MM.1S (cell line): ENCODE data around the gene GRIA3.

Experiments
- DNase-seq: peaks from one replicate; pipeline ENCODE4 v3.0.0-alpha.2; 2015
- H2AFZ ChIP-seq: fragments of 300-600 bp; sonication (generic); 2 replicates; pipeline ENCODE4 v1.6.0; 2016; ENCODE audit warnings: antibody characterized with exemption, low read length
- H3F3A ChIP-seq: fragments of 300-600 bp; sonication (generic); 2 replicates; pipeline ENCODE4 v1.6.1; 2016; ENCODE audit warnings: mild to moderate bottlenecking, antibody characterized with exemption, low read length, moderate library complexity, mixed read lengths; ENCODE audit not compliant: insufficient read depth
- H3K27ac ChIP-seq: fragments of 300-600 bp; sonication (generic); 2 replicates; pipeline ENCODE4 v1.5.1; 2016; ENCODE audit warnings: mild to moderate bottlenecking, low read length
- H3K27me3 ChIP-seq: fragments of 300-600 bp; sonication (generic); replicated peaks from 2 replicates; pipeline ENCODE4 v1.6.0; 2016; ENCODE audit warnings: low read length; ENCODE audit not compliant: insufficient read depth
- H3K36me3 ChIP-seq: fragments of 300-600 bp; sonication (generic); replicated peaks from 2 replicates; pipeline ENCODE4 v1.6.1; 2016; ENCODE audit warnings: mild to moderate bottlenecking, low read length, mixed read lengths; ENCODE audit not compliant: insufficient read depth
- H3K4me1 ChIP-seq: fragments of 300-600 bp; sonication (generic); 2 replicates; pipeline ENCODE4 v1.6.1; 2016; ENCODE audit warnings: low read length, mixed read lengths
- H3K4me2 ChIP-seq: fragments of 300-600 bp; sonication (generic); 2 replicates; pipeline ENCODE4 v1.6.0; 2016; ENCODE audit warnings: low read depth, low read length
- H3K4me3 ChIP-seq: fragments of 300-600 bp; sonication (generic); 2 replicates; pipeline ENCODE4 v1.5.1; 2016; ENCODE audit warnings: low read length, mixed read lengths
- H3K79me2 ChIP-seq: fragments of 300-600 bp; sonication (generic); 2 replicates; pipeline ENCODE4 v1.6.1; 2016; ENCODE audit warnings: mixed run types, low read length, mixed read lengths
- H3K9ac ChIP-seq: fragments of 300-600 bp; sonication (generic); 2 replicates; pipeline ENCODE4 v1.6.1; 2016; ENCODE audit warnings: low read length, mixed read lengths
- H3K9me2 ChIP-seq: fragments of 300-600 bp; sonication (generic); replicated peaks from 2 replicates; pipeline ENCODE4 v1.6.1; 2016; ENCODE audit warnings: mild to moderate bottlenecking, low read length, mixed read lengths; ENCODE audit not compliant: insufficient read depth
- H3K9me3 ChIP-seq: fragments of 300-600 bp; sonication (generic); replicated peaks from 2 replicates; pipeline ENCODE4 v1.6.1; 2016; ENCODE audit warnings: mild to moderate bottlenecking, low read length, mixed read lengths; ENCODE audit not compliant: insufficient read depth
- H4K20me1 ChIP-seq: fragments of 300-600 bp; sonication (generic); 2 replicates; pipeline ENCODE4 v1.6.1; 2016; ENCODE audit warnings: mild to moderate bottlenecking, low read length, moderate library complexity, mixed read lengths; ENCODE audit not compliant: insufficient read depth
- CTCF ChIP-seq: fragments of 300-600 bp; sonication (generic); IDR thresholded peaks from 2 replicates; pipeline ENCODE4 v1.5.1; 2016; ENCODE audit warnings: antibody characterized with exemption, low read length, mixed read lengths
- EZH2 ChIP-seq: fragments of 300-600 bp; sonication (generic); optimal IDR thresholded peaks from 2 replicates; pipeline ENCODE3; 2017; ENCODE audit warnings: low read depth, mild to moderate bottlenecking, antibody characterized with exemption, low read length, mixed read lengths
- EZH2phosphoT487 ChIP-seq: fragments of 300-600 bp; sonication (generic); IDR thresholded peaks from 2 replicates; pipeline ENCODE4 v1.6.1; 2018; ENCODE audit warnings: antibody characterized with exemption, low read length

Gene GRIA3

GRCh38 chrX:123206176-123206575 lies 22.1 kb downstream of the GRIA3 start:
- H3K9me3 ChIP-seq = no peaks in the 10 kb centered on the region
- no peaks in the 10 kb centered on the region for H3K9me2 ChIP-seq
- no peaks in the 10 kb centered on the region for H3K27me3 ChIP-seq
- H4K20me1 ChIP-seq = no peaks in the 10 kb centered on the region
- H3K27ac ChIP-seq = no peak overlapping the region
- no peak overlapping the region for H3K9ac ChIP-seq
- H3K79me2 ChIP-seq = no peaks in the 10 kb centered on the region
- no peak overlapping the region for H3K4me2 ChIP-seq
- no peak for TF ChIP-seq EZH2
- no peak for TF ChIP-seq EZH2phosphoT487
- TF ChIP-seq CTCF = no peak
- DNase-seq = no peak
- no peak overlapping the region for H3K4me3 ChIP-seq
- H3K4me1 ChIP-seq = no peaks in the 10 kb centered on the region
- no peaks in the 10 kb centered on the region for H3F3A ChIP-seq
- H3K36me3 ChIP-seq = no peaks in the 10 kb centered on the region
- H2AFZ ChIP-seq = no peak overlapping the region

- TF ChIP-seq EZH2phosphoT487 (no peak), CTCF (no peak), EZH2 (no peak)
- Histone ChIP-seq H3F3A (no peaks in the 10 kb centered on the region), H3K4me2 (no peak overlapping the region), H3K4me1 (no peaks in the 10 kb centered on the region), H3K9ac (no peak overlapping the region), H3K27me3 (no peaks in the 10 kb centered on the region), H3K36me3 (no peaks in the 10 kb centered on the region), H3K9me2 (no peaks in the 10 kb centered on the region), H2AFZ (no peak overlapping the region), H3K4me3 (no peak overlapping the region), H4K20me1 (no peaks in the 10 kb centered on the region), H3K79me2 (no peaks in the 10 kb centered on the region), H3K27ac (no peak overlapping the region), H3K9me3 (no peaks in the 10 kb centered on the region)
- DNase-seq = no peak
Measured at GRCh38 chrX:123210252-123210651, 26.2 kb downstream of the GRIA3 start.

- H4K20me1 ChIP-seq = no peaks in the 10 kb centered on the region
- H3K4me3 ChIP-seq = no peak overlapping the region
- no peak overlapping the region for H3K4me2 ChIP-seq
- H3K4me1 ChIP-seq = no peaks in the 10 kb centered on the region
- no peak overlapping the region for H3K9ac ChIP-seq
- no peaks in the 10 kb centered on the region for H3K27me3 ChIP-seq
- H3K36me3 ChIP-seq = no peaks in the 10 kb centered on the region
- H3F3A ChIP-seq = no peaks in the 10 kb centered on the region
- H2AFZ ChIP-seq = no peak overlapping the region
- no peak for DNase-seq
- no peak overlapping the region for H3K27ac ChIP-seq
- H3K9me2 ChIP-seq = no peaks in the 10 kb centered on the region
- TF ChIP-seq EZH2 (no peak), EZH2phosphoT487 (no peak), CTCF (no peak)
- H3K79me2 ChIP-seq = no peaks in the 10 kb centered on the region
- H3K9me3 ChIP-seq = no peaks in the 10 kb centered on the region
Measured at GRCh38 chrX:123215397-123216089, 31.5 kb downstream of the GRIA3 start.
